Measurements from ENCODE around the gene STX16.

Gene STX16

DNA sequence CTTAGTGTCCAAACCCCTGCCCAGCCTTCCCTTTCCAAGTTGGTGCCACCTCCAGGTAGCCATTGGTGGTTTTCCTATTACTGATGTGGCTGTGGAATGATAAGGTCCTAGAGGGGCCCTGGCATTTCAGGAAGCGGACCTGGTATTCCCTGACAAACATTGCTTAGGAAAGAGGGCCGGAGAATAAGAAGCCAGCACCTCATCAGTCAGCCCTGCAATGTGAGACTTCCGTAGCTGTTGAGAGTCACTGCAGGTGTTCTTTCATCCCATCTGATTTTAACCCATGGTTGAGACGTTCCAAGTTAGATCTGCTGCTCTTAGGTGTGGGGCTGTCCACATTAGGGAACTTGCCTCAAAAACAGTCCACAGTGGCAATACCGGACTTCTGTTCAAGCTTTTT lies 26.7 kb downstream of the STX16 start:
- no peak for DNase-seq

DNA sequence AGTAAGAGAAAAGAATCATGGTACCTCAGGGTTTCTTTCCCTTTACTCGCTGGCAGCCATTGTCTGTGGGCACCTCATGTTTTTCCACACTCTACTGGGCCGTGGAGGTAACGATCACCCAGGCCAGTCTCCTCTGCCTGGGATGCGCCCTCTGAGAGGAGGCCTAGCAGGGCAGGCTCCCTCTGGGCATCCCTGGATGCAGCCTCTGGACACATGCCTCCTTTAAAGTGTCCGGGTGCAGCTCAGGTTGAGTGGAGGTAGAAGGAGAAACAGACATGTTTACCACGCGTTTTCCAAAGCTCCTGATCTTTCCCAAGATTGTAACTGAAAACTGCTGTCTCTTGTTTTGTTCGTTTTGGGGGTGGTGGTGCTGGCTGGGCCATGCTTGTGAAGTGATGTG lies 27.7 kb downstream of the STX16 start:
- no peak for DNase-seq

DNA sequence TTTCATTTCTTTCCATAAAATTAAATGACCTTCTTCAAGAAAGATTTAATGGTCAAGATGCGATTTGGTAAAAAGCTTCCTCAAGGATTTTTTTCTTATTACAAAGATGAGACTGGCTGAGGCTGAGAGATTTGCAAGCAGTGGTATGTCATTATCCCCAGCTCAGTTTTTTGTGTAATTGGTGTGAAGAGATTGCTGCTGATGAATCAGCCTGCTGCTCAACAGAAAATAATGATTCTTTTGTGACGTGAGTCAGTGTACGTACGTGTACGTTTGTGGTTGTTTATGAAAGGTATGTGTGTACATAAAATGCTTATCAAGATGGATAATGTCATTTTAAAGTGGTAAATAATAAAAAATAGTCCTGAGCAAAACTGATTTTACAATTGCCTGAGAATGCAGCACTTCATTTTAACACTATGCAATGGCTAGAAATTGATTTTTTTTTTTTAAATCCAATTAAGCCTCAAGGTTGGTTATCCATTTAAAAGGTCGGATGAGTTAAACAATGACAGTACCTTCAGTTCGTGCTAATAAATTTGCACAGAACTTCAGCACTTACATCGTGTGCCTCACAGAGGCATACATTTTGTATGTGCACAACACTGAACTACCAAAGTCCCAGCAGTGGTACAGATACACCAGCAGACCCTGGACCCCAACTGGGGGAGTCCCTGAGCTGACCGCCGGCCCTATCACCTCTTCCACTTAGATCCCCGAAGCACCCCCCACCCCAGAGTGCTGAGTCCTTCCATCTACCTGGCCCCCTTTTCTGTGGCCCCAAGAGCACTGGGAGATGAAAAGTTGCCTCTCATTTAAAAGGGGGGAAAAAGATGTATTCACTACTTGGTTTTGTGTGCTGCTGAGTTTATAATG lies 31.8 kb downstream of the STX16 start:
- DNase-seq = no peak

DNA sequence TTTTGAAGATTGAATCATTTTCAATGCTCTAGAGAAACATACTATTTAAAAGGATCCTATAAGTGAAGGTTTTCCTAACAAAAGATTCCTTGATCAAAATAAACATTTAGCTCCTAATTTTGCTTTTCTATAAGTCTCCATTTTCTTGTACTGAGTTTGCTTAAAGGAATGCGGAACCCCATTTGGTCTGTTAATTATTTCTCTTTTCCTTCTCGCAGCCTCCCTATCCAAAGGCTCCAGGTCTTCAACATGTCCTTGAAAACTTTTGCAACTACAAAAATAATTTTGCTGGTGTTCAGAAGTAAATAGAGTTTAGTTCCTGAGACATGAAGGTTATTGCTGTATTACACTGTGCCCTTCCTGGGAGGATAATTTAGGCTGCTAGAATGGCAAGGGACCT lies 33.2 kb downstream of the STX16 start:
- DNase-seq = no peak

DNA sequence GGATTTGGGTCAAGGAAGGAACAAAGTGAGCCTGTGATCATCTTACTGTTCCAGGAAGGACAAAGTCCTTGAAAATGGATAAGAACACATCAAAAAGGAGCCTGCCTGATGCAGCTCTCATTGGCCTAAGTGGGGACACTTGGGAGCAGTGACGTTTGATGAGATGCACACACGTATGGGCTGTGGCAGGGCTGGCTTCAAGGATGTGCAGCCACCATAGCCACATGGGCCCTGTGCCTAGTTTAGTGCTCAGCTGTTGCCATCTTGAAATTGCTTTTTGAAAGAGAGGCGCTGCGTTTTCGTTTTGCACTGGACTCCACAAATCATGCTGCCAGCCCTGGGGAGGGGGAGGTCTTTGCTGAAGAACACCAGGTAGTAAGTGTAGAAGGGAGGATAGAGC lies 34.9 kb downstream of the STX16 start:
- no peak for DNase-seq

DNA sequence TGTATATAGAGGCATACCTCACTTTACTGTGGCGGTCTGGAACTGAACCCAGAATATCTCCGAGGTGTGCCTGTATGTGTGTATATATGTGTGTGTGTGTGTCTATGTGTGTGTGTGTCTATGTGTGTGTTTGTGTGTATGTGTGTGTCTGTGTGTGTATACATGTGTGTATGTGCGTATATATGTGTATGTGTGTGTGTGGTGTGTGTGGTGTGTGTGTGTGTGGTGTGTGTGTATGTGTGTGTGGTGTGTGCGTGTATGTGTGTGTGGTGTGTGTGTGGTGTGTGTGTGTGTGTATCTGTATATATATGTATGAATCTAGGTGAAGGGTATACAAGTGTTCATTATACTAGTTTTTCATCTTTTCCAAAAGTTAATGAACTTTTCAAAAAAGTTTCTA lies 37.3 kb downstream of the STX16 start:
- no peak for DNase-seq

DNA sequence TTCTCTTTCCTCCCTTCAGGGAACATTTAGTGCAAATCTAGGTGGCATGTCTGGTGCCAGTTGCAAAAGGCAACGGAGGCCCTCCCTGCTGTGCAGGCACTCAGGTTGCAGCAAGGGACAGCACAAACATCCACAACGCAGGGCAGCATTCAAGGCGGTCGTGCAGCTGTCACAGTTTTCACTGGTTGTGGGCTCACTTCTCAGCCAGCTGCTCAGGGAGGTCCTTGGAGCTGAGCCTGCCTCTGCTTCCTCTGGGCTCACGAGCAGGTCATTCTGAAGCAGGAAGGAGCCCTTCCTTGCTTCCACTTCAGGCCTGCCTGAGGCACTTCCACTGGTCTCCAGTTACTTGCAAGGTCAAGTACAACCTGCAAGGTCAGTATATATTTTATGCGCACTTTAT lies 37.8 kb downstream of the STX16 start:
- no peak for DNase-seq

DNA sequence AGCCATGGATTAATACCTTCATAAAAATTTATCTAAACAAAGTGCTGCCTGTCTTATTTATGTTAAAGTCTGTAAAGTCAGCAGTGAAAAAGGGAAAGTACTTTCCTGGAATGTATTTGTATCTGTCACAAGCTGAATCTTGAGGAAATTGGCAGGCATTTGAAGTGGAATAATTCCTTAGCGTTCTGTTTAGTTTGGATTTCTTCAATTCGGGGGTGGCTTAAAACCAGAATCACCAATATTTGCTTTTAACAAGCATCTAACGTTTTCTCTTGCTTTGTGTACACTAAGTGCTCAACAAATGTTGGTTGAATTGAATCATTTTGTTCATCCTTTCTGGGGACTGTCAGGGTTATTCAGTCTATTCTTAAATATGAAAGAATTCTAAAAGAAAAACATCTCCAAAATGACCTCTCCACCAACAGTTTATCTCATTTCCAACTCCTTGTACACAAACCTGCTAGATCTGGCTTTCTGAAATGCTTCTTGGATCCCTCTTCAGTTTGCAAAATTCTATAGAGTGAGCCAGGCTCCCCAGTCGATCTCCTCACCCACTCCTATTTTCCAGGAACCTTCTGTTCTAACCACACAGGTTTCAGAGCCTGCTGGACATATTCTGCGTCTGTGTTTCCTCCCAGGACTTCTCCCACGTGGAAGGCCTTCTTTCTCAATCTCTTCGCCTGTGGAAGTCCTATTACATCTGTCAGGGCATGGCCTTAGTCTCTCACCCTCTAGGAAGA lies 39.5 kb downstream of the STX16 start:
- DNase-seq = no peak

DNA sequence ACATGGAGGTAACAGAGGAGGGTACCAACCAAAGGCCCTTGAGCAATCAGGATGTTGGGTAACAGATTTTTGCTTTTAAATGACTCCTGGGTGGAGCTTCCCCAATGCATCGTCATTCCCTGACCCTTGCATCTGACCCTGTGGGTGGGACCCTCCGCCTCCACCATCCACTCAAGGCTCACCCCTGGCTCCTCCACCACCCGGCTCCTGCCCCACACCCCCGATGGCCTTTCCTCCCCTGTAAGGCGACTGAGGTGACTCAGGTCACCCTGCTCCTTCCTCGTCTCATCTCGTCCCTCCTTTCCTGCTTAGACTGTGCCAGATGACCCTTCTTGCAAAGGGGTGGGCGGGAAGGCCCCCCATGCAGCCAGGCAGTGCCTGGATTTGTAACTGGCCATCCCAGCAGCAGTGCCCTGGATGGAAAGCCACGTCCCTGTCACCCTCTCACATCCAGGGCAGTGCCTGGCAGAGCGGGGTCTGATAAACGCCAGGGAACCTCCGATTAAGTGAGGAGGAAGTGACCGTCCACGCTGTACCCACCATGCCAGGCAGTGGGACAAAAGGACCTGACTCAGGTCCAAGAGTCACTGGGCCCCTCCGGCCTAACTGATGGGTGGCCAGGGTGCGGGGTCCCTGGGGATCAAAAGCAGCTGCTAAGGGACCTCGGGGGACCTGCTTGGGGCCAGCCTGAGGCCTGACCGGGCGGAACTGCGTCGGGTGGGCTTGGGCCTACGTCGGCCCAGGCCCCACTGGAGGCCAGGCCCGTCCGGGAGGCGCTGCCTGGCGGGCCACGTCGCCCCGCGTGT lies 40.9 kb downstream of the STX16 start:
- DNase-seq = peak; percentile 44

DNA sequence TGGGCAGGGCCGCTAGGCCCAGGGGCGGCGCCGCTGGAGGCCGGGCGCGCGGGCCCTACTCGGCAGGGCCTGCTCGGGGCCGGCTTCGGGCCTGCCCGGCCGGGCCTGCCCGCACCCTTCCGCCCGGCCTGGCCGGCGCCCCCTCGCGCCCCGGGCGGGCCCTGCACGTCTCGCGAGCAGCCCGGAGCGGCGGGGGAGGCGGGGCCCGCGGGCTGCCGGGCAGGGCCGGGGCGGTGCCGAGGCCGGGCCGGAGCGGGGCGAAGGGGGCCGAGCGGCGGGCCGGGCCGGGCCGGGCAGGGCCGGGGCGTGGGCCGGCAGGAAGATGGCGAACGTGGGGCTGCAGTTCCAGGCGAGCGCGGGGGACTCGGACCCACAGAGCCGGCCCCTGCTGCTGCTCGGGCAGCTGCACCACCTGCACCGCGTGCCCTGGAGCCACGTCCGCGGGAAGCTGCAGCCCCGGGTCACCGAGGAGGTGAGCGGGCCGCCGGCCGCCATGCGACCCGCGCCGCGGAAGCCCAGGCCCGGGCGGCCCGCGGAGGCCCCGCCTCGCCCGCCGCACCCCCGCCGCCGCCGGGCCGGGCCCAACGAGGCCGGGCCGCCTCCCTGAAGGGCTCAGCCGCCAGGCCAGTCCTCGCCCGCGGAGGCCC lies 41.6 kb downstream of the STX16 start, which contains the start of gene NPEPL1:
Gene NPEPL1, plus strand, starts transcription at position 222 of the 647 bp plus-strand sequence. Its CDS starts 101 bp downstream, at position 323.
- peak; percentile 89 for DNase-seq

DNA sequence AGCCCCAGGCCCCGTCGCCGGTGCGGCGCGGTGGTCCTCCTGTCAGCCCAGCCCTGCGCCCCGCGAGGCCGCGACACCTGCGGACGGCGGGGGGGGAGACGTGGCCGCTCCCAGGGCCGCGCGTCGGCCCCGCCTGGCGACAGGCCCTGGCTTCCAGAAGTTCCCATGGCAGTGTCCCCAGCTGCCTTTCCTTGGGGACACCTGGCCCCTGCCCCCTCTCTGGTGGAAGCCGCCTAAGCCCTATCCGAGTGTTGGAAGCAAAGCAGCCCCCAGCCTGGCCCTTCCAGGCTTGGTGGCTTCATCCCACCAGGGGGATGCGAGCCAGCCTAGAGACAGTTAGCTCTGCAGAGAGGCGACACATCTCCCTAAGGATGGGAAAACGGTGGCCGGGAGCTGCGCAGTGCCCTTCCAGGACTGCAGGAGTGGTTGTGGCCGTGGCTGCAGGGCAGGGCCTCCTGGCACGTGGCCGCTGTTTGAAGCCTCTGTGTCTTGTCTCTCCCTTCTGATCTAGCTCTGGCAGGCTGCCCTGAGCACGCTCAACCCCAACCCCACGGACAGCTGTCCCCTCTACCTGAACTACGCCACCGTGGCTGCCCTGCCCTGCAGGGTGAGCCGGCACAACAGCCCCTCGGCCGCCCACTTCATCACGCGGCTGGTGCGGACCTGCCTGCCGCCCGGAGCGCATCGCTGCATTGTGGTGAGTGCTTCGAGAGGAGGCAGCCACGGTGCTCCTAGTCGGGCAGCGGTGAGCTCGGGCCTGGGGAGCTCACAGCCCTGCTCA lies 42.3 kb downstream of the STX16 start:
- DNase-seq = peak; percentile 34

DNA sequence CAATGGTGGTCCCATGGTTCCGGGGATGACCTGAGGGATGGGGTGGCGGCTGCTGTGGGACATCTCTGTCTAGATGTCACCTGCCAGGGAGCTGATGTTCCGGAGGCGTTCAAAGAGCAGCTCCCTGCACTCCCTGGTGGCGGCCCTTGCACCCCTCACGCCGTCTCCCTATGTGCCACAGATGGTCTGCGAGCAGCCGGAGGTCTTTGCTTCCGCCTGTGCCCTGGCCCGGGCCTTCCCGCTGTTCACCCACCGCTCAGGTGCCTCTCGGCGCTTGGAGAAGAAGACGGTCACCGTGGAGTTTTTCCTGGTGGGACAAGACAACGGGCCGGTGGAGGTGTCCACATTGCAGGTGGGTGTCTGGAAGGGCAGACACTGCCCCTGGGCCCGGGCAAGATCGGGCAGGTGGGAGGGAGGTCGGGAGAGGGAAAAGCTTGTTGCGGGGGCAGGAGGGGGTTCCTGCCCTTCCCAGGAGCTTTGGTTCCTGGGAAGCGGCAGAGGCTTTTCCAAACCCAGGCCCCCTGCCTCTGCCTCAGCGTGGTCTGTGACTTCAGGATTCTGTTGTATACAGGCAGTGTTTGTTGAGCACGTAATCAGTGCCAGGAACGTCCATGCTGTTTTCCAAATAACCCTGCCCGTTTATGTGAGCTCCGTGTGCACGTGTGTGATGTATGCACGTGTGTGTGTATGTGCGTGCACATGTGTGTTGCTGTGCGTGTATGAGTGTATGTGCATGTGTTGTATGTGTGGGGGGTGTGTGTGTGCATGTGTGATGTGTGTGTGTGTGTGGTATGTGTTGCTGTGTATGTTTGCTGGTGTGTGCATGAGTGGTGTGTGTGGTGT lies 43.4 kb downstream of the STX16 start:
- no peak for DNase-seq

DNA sequence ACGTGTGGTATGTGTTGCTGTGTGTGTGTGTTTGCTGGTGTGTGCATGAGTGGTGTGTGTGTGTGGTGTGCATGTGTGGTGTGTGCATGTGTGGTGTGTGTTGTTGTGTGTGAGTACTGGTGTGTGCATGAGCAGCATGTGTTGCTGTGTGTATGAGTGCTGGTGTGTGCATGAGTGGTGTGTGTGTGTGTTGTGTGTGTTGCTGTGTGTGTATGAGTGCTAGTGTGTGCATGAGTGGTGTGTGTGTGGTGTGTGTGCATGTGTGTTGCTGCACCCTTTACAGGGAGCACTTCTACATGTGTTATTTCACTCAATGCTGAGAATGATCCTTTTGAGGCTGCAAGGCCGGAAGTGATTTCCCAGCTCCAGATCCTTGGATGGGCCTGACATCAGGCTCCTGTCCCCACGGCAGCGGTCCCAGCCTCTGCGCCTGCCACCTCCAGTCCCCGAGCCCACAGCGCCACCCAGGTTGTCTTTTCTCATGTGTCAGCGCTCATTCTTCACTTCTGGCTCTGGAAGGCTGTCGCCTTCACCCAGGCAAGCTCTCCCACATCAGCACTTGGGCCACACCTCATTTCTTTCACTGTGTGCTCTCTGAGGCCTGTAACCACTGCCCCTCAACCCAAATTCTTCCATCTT lies 44.1 kb downstream of the STX16 start:
- DNase-seq = no peak

DNA sequence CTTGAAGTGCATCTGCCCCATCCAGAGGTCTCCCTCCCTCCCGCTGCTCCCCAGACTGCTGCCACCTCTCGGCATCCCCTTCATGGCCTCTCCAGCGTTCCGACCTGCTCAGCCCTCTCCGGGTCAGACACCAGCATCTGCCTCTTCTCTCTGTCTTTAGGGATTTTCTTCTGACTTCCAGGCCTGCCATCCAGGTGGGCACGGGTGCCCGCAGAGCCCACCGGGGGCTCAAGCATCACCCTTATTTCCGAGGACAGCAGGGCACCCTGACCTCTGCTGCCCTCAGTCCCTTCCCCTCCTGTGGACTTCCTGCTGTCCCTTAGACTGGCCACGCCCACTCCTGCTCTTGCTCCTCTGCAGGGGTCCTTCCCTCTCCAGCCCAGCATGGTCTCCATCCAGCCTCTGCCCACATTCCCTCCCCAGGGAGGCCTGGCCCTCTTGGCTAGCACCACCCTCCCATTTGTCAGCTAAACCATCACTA lies 44.9 kb downstream of the STX16 start:
- DNase-seq = no peak

DNA sequence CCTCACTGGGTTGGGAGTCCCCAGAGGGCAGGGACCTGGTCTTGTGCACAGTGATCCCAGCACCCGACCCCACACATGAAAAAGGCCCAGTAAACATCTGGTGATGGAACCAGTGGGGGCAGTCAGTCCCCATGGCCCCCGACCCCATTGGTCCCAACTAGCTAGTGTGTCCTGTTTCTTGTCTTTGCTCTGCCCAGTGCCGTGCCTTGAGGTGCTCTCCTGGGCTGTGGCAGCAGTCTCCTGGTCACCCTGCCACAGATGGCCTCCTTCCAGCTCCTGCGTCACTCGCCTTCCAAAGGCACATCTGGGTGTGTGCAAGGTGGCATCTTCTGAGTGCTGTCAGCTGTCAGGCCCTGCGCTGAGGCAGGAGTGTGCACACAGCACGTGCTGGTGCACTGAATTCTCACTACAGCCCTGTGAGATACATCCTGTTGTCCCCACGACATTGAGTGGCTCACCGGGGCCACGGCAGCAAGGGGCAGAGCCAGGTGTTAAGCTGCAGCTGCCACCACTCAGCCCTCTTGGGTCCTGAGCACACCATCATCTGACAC lies 45.4 kb downstream of the STX16 start:
- DNase-seq = no peak

DNA sequence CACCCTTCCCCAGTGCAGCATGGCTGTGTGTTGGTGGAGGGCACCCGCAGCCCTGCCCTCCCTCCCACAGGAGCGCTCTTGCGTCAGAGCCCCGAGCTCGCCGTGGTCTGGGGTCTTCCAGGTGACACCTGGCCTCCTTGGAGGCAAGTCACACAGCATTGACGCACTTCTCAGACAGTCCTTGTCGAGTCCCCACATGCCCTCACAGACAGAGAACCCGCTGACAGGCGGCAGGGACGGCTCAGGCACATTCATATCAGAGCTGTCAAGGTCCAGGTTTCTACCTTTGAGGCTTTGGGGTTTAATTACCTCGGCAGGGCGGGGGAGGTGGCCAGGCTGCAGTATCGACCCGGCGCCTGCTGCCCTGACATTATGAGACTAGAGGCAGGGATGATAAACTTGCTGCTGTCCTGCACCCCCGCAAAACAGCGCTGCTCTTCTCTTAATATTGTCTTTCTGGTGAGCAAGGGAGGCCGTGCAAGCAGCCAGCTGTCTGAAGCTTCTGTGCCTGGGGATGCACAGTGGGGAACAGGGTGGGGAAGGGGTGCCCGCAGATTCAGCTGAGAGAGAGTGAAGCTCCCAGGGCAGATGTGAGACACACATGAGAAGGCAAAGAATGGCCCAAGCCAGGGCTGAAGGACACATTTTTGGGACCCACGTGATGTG lies 46.3 kb downstream of the STX16 start:
- DNase-seq = no peak

DNA sequence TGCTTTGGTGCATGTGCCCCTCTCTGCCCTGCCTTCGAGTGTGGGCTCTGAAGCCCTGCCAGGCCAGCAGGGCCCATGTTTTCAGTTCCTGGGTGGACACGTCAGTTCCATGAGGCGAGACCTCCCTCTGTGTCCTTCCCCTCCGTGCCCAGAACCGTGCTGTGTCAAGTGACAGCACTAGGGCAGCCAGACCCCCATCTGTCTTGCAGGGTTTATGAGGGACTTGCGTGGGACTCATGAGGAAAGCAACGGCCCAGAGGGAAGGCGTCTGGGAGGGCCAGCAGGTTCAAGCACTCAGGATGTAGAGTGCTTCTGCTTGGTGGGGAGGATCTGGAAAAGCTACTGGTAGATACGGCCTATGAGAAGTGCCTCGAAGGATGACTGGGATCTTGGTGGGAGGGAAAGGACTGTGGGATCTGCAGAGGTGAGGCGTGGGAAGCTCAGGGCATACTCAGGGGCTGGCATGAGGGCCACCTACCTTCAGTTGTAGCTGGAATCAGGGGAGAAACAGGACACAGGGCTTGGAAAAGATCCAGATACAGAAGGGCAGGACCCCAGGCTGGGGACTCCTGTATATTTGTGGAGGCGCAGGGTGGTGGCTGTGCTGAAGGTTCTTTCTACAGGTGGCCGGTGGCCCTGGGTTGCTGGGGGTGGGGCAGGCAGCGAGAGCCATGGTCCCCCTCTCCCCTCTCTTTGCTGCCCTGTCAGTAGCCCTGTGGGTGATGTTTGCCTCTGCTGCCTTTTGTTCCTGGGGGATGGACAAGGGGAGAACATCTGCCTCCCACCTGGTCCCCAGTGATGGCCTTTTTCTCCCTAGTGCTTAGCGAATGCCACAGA lies 47.0 kb downstream of the STX16 start:
- no peak for DNase-seq

All from hematopoietic multipotent progenitor cell treated with erythropoietin and hydrocortisone succinate and interleukin-3 and kit ligand, for 4 days (in vitro differentiated cells).